WTC11 (cell line): ENCODE data around the gene ERCC4. TPM values are rescaled to one million over a fixed set of nuclear protein-coding genes. Genes with fewer than 3 reads are reported as not detected.

Source experiments
- ATAC-seq: fragments of 200-7000 bp; cut with Tn5 transposase; 2 replicates; pipeline ENCODE4 v1.10.0; 2021; ENCODE audit warnings: mild to moderate bottlenecking, moderate library complexity
- CTCF ChIA-PET: fragments of 300-600 bp; sonication (Branson Sonifier 250); formaldehyde crosslinking; loops from one replicate; lab custom pipeline; 2021; ENCODE audit warnings: antibody characterized with exemption; lab: Charles Lee
- POLR2A ChIA-PET: fragments of 350-600 bp; sonication (Branson Sonifier 250); formaldehyde crosslinking; loops from one replicate; lab custom pipeline; 2021; ENCODE audit warnings: antibody characterized with exemption; lab: Charles Lee
- DNase-seq: peaks from one replicate; pipeline ENCODE4 v3.0.0; 2021; ENCODE audit warnings: low spot score
- H3K27ac Mint-ChIP-seq: 2 replicates; pipeline ENCODE4 v1.8.0; 2021; ENCODE audit warnings: mixed read lengths
- H3K27me3 Mint-ChIP-seq: 2 replicates; pipeline ENCODE4 v1.8.0; 2021; ENCODE audit warnings: low read depth, mild to moderate bottlenecking, moderate library complexity, mixed read lengths
- H3K36me3 Mint-ChIP-seq: 2 replicates; pipeline ENCODE4 v1.8.0; 2021; ENCODE audit warnings: mixed read lengths
- H3K4me1 Mint-ChIP-seq: 2 replicates; pipeline ENCODE4 v1.8.0; 2022; ENCODE audit warnings: mixed read lengths
- H3K4me3 Mint-ChIP-seq: 2 replicates; pipeline ENCODE4 v1.8.0; 2021; ENCODE audit warnings: mild to moderate bottlenecking, moderate library complexity, mixed read lengths
- H3K9me3 Mint-ChIP-seq: 2 replicates; pipeline ENCODE4 v1.8.0; 2021; ENCODE audit warnings: mixed read lengths
- ATF1 ChIP-seq: sonication (generic); formaldehyde crosslinking; IDR thresholded peaks from 2 replicates; pipeline ENCODE4 v1.8.1; 2023; ENCODE audit warnings: mild to moderate bottlenecking, moderate library complexity, missing genetic modification reagents
- ATF3 ChIP-seq: sonication (generic); formaldehyde crosslinking; conservative IDR thresholded peaks from 2 replicates; pipeline ENCODE4 v1.8.1; 2022; ENCODE audit warnings: mild to moderate bottlenecking, missing genetic modification reagents
- CBFB ChIP-seq: sonication (generic); formaldehyde crosslinking; IDR thresholded peaks from 2 replicates; pipeline ENCODE4 v1.8.1; 2022; ENCODE audit warnings: mild to moderate bottlenecking, low read depth, missing genetic modification reagents
- CTCF ChIP-seq: fragments of 200-600 bp; IDR thresholded peaks from 2 replicates; pipeline ENCODE4 v1.8.0; 2022; ENCODE audit warnings: antibody characterized with exemption
- E2F4 ChIP-seq: sonication (generic); formaldehyde crosslinking; IDR thresholded peaks from 2 replicates; pipeline ENCODE4 v1.8.1; 2022; ENCODE audit warnings: low read depth, mild to moderate bottlenecking, moderate library complexity, missing genetic modification reagents, borderline replicate concordance
- FOXK1 ChIP-seq: sonication (generic); formaldehyde crosslinking; IDR thresholded peaks from 2 replicates; pipeline ENCODE4 v1.8.0; 2022; ENCODE audit warnings: mild to moderate bottlenecking, moderate library complexity, missing genetic modification reagents
- FOXP1 ChIP-seq: sonication (generic); formaldehyde crosslinking; IDR thresholded peaks from 2 replicates; pipeline ENCODE4 v1.8.0; 2022; ENCODE audit warnings: missing genetic modification reagents, mild to moderate bottlenecking, moderate library complexity, borderline replicate concordance
- HMGA2 ChIP-seq: fragments of 250-450 bp; sonication (Bioruptor Pico); IDR thresholded peaks from 2 replicates; pipeline ENCODE4 v1.4.0; 2021; ENCODE audit warnings: mild to moderate bottlenecking, moderate library complexity
- JUN ChIP-seq: sonication (generic); formaldehyde crosslinking; IDR thresholded peaks from 2 replicates; pipeline ENCODE4 v1.8.0; 2023; ENCODE audit warnings: mild to moderate bottlenecking, missing genetic modification reagents
- KAT7 ChIP-seq: sonication (generic); formaldehyde crosslinking; IDR thresholded peaks from 2 replicates; pipeline ENCODE4 v1.8.1; 2023; ENCODE audit warnings: missing genetic modification reagents, mild to moderate bottlenecking, borderline replicate concordance
- NFE2L1 ChIP-seq: sonication (generic); formaldehyde crosslinking; IDR thresholded peaks from 2 replicates; pipeline ENCODE4 v1.8.1; 2023; ENCODE audit warnings: missing genetic modification reagents
- NR1H2 ChIP-seq: sonication (generic); formaldehyde crosslinking; IDR thresholded peaks from 2 replicates; pipeline ENCODE4 v1.9.0; 2021; ENCODE audit warnings: mild to moderate bottlenecking, moderate library complexity, missing genetic modification reagents
- NR2C2 ChIP-seq: sonication (generic); formaldehyde crosslinking; IDR thresholded peaks from 2 replicates; pipeline ENCODE4 v1.8.0; 2022; ENCODE audit warnings: mild to moderate bottlenecking, missing genetic modification reagents
- NR3C1 ChIP-seq: sonication (generic); formaldehyde crosslinking; conservative IDR thresholded peaks from 2 replicates; pipeline ENCODE4 v1.8.1; 2023; ENCODE audit warnings: low read depth, mild to moderate bottlenecking, missing genetic modification reagents
- SMAD4 ChIP-seq: sonication (generic); formaldehyde crosslinking; IDR thresholded peaks from 2 replicates; pipeline ENCODE4 v1.8.0; 2022; ENCODE audit warnings: mild to moderate bottlenecking, missing genetic modification reagents
- SP1 ChIP-seq: sonication (generic); formaldehyde crosslinking; conservative IDR thresholded peaks from 2 replicates; pipeline ENCODE4 v1.8.1; 2022; ENCODE audit warnings: missing genetic modification reagents
- TEAD1 ChIP-seq: sonication (generic); formaldehyde crosslinking; IDR thresholded peaks from 2 replicates; pipeline ENCODE4 v1.8.0; 2022; ENCODE audit warnings: mild to moderate bottlenecking, missing genetic modification reagents
- TEAD4 ChIP-seq: sonication (generic); formaldehyde crosslinking; IDR thresholded peaks from 2 replicates; pipeline ENCODE4 v1.8.0; 2022; ENCODE audit warnings: mild to moderate bottlenecking, missing genetic modification reagents
- USF2 ChIP-seq: sonication (generic); formaldehyde crosslinking; IDR thresholded peaks from 2 replicates; pipeline ENCODE4 v1.8.1; 2023; ENCODE audit warnings: mild to moderate bottlenecking, missing genetic modification reagents, moderate library complexity
- ZMAT4 ChIP-seq: fragments of 250-450 bp; sonication (Bioruptor Pico); IDR thresholded peaks from 2 replicates; pipeline ENCODE4 v1.9.0; 2021; ENCODE audit warnings: mild to moderate bottlenecking
- ZNF263 ChIP-seq: sonication (generic); formaldehyde crosslinking; IDR thresholded peaks from 2 replicates; pipeline ENCODE4 v1.8.1; 2022; ENCODE audit warnings: low read depth, mild to moderate bottlenecking, moderate library complexity, missing genetic modification reagents
- ZNF317 ChIP-seq: sonication (generic); formaldehyde crosslinking; IDR thresholded peaks from 2 replicates; pipeline ENCODE4 v1.8.1; 2023; ENCODE audit warnings: low read depth, mild to moderate bottlenecking, moderate library complexity, missing genetic modification reagents, borderline replicate concordance
- ZNF532 ChIP-seq: fragments of 250-450 bp; sonication (Bioruptor Pico); IDR thresholded peaks from 2 replicates; pipeline ENCODE4 v1.9.0; 2021; ENCODE audit warnings: mild to moderate bottlenecking, borderline replicate concordance
- ZNF671 ChIP-seq: fragments of 250-450 bp; sonication (Bioruptor Pico); IDR thresholded peaks from 2 replicates; pipeline ENCODE4 v1.8.0; 2021; ENCODE audit warnings: mild to moderate bottlenecking
- total RNA-seq: library from RNA; stranded (reverse); gene quantifications from 3 replicates; pipeline ENCODE4 v1.2.3, GENCODE V29; 2021

The ERCC4 gene
- total RNA-seq, 1 experiment from 2014 or later: 12.1 TPM

- TF ChIP-seq CTCF (no peak), CBFB (CRISPR knock-in tag) (no peak), TEAD1 (CRISPR knock-in tag) (no peak)
Measured at GRCh38 chr16:13936155-13936554, 16.2 kb downstream of the ERCC4 start (continued).

- peaks cover 48% of the 10 kb centered on the region for H3K36me3 Mint-ChIP-seq
- H3K9me3 Mint-ChIP-seq: peaks cover 6% of the 10 kb centered on the region; the same call in 1 of the 2 replicates
- TF ChIP-seq TEAD1 (CRISPR knock-in tag): no peak
- TF ChIP-seq FOXK1 (CRISPR knock-in tag): no peak
- TF ChIP-seq USF2 (CRISPR knock-in tag): no peak
- TF ChIP-seq HMGA2 (CRISPR knock-in tag): no peak
- no peak for TF ChIP-seq E2F4
- TF ChIP-seq NR2C2: no peak
- no peak for TF ChIP-seq ATF3 (CRISPR knock-in tag)
- TF ChIP-seq TEAD4 (CRISPR knock-in tag): no peak
- TF ChIP-seq KAT7: no peak
- no peak for TF ChIP-seq NR1H2 (CRISPR knock-in tag)
- DNase-seq: no peak
- no peak overlapping the region for H3K4me3 Mint-ChIP-seq
- POLR2A ChIA-PET: no interaction called here
- no peak for ATAC-seq
- no peak overlapping the region for H3K27ac Mint-ChIP-seq
- CTCF ChIA-PET: interaction anchor here (0.6 to 2.3 kb wide), 7 partner anchors 16 to 452 kb away, joined by 4 to 11 read pairs (median 5); partner anchors contain the start of gene ERCC4
- no peaks in the 10 kb centered on the region for H3K27me3 Mint-ChIP-seq
- H3K4me1 Mint-ChIP-seq: no peaks in the 10 kb centered on the region
Measured at GRCh38 chr16:13936596-13937081, 16.7 kb downstream of the ERCC4 start.

GRCh38 chr16:13937411-13937810, 17.5 kb downstream of the ERCC4 start:
- Mint-ChIP-seq H3K4me1 (no peaks in the 10 kb centered on the region), H3K27ac (no peak overlapping the region), H3K36me3 (peaks cover 43% of the 10 kb centered on the region), H3K4me3 (no peak overlapping the region), H3K9me3 (peaks cover 6% of the 10 kb centered on the region; the same call in 1 of the 2 replicates)
- POLR2A ChIA-PET: no interaction called here
- ATAC-seq (no peak), DNase-seq (no peak)
- TF ChIP-seq SMAD4 (CRISPR knock-in tag): no peak
- TF ChIP-seq NR3C1 (CRISPR knock-in tag): no peak
- TF ChIP-seq JUN (CRISPR knock-in tag): no peak
- TF ChIP-seq ZNF671 (CRISPR knock-in tag): no peak
- TF ChIP-seq, all 79 proteins: peak for 0
- CTCF ChIA-PET: interaction anchor here (0.6 to 2.3 kb wide), 2 partner anchors 18 to 295 kb away, joined by 5 to 11 read pairs; partner anchors contain the start of gene ERCC4
- no peaks in the 10 kb centered on the region for H3K27me3 Mint-ChIP-seq

- H3K9me3 Mint-ChIP-seq: peaks cover 6% of the 10 kb centered on the region; the same call in 1 of the 2 replicates
- POLR2A ChIA-PET: no interaction called here
- H3K27ac Mint-ChIP-seq: no peak overlapping the region
- ATAC-seq (no peak), DNase-seq (no peak)
- CTCF ChIA-PET: interaction anchor here (2.3 kb wide), 1 partner anchor 19 kb away, joined by 11 read pairs; the partner anchor contains the start of gene ERCC4
- H3K27me3 Mint-ChIP-seq: no peaks in the 10 kb centered on the region
- no peak overlapping the region for H3K4me3 Mint-ChIP-seq
- H3K4me1 Mint-ChIP-seq: no peaks in the 10 kb centered on the region
- peaks cover 43% of the 10 kb centered on the region for H3K36me3 Mint-ChIP-seq
- TF ChIP-seq FOXP1 (CRISPR knock-in tag): no peak
- TF ChIP-seq ATF1 (CRISPR knock-in tag): no peak
- no peak for TF ChIP-seq ZNF317 (CRISPR knock-in tag)
- TF ChIP-seq ZNF263 (CRISPR knock-in tag): no peak
- TF ChIP-seq SP1 (CRISPR knock-in tag): no peak
- no peak for TF ChIP-seq ZNF532 (CRISPR knock-in tag)
- no peak for TF ChIP-seq ZMAT4
- TF ChIP-seq JUN (CRISPR knock-in tag): no peak
- no peak for TF ChIP-seq NFE2L1 (CRISPR knock-in tag)
Measured at GRCh38 chr16:13938480-13938879, 18.5 kb downstream of the ERCC4 start.
